ENCODE measurements around the gene HEPACAM2. TPM values are rescaled to one million over a fixed set of nuclear protein-coding genes. Genes with fewer than 3 reads are reported as not detected.
A peak's percentile ranks its signal among the peaks of the same experiment; 100 is the strongest.

HEPACAM2 gene
- total and polyA plus RNA-seq, 2 of the 8 experiments (the other 6 are each of a cell fraction or from before 2014, with no cell fraction given), result not detected

GRCh38 chr7:93231259-93231658, 5.0 kb upstream of the HEPACAM2 start:
- peaks cover 4% of the 10 kb centered on the region; the same call in 1 of the 2 replicates for H3K23me2 ChIP-seq (ENCODE audit: low read depth, low read length)
- H3K23ac ChIP-seq (ENCODE audit: insufficient read length), result no peak overlapping the region
- H2AFZ ChIP-seq (ENCODE audit: low read length), result peak overlapping the region; percentile 90
- H3K56ac ChIP-seq (replicated peaks; ENCODE audit: insufficient read length, low read depth, low read length), result no peak overlapping the region
- no peak overlapping the region for H4K91ac ChIP-seq (replicated peaks; ENCODE audit: insufficient read length, low read length)
- no peak overlapping the region for H2BK15ac ChIP-seq (ENCODE audit: low read length)
- H4K20me1 ChIP-seq (replicated peaks in 1 of 2; ENCODE audit: control insufficient read depth in 1 of 2, insufficient read depth in 2 of 2, low read length in 2 of 2), result no peaks in the 10 kb centered on the region
- H3K79me2 ChIP-seq (ENCODE audit: control insufficient read depth in 1 of 2, insufficient read depth in 2 of 2, low read length in 2 of 2), result peaks cover 0 to 21% of the 10 kb centered on the region in 2 experiments; a peak in 2 of 4 replicates
- no peaks in the 10 kb centered on the region for H3K27me3 ChIP-seq (replicated peaks in 1 of 4; ENCODE audit: control insufficient read depth in 3 of 4, extremely low read depth in 1 of 4, insufficient read depth in 3 of 4, low read length in 3 of 4)
- CTCF ChIA-PET (ENCODE audit: partially characterized antibody), result interaction anchor here (1.1 to 1.3 kb wide), 5 partner anchors 15 to 139 kb away, joined by 3 to 5 read pairs (median 3); no protein-coding TSS in a partner anchor
- peaks cover 0 to 3% (median 0%) of the 10 kb centered on the region in 4 experiments; a peak in 1 of 7 replicates for H3K4me1 ChIP-seq (replicated peaks in 1 of 4; ENCODE audit: control insufficient read depth in 3 of 4, insufficient read depth in 4 of 4, low read length in 3 of 4)
- H3K79me1 ChIP-seq (ENCODE audit: low read depth, low read length), result no peaks in the 10 kb centered on the region; the same call in 1 of the 2 replicates
- H2BK12ac ChIP-seq (ENCODE audit: low read depth, low read length), result no peak overlapping the region
- H3K36me3 ChIP-seq (ENCODE audit: control insufficient read depth in 2 of 4, insufficient read depth in 4 of 4, low read length in 3 of 4), result no peaks in the 10 kb centered on the region
- H2AK5ac ChIP-seq (ENCODE audit: low read depth, low read length), result no peak overlapping the region
- FAIRE-seq (no peak), DNase-seq (ENCODE audit: low read depth in 1 of 2, low spot score in 2 of 2) (no peak)
- H3K9ac ChIP-seq (replicated peaks in 1 of 4; ENCODE audit: extremely low read depth in 1 of 4, low read depth in 3 of 4, low read length in 3 of 4), result no peak overlapping the region; a peak in 1 of 7 replicates
- no peak overlapping the region for H3K27ac ChIP-seq (ENCODE audit: low read depth, low read length)
- H2BK20ac ChIP-seq (ENCODE audit: low read length), result no peak overlapping the region
- WGBS, 2 experiments (ENCODE audit: extremely low coverage in 1 of 2, insufficient coverage in 1 of 2, insufficient read length in 1 of 2, insufficient replicate concordance in 2 of 2, low coverage in 1 of 2, low lambda C conversion rate in 2 of 2, missing lambda C conversion rate in 1 of 2), result 68% methylated on average over 5 of the region's 5 CpGs; no CpG with 5 or more reads in 1 of the 2 experiments
- no peaks in the 10 kb centered on the region for H3K9me3 ChIP-seq (ENCODE audit: insufficient read depth in 2 of 2, low read depth in 1 of 2, low read length in 1 of 2)
- no peak overlapping the region for H4K8ac ChIP-seq (ENCODE audit: extremely low read depth, insufficient read depth, low read length)
- no peak overlapping the region for H2BK5ac ChIP-seq (ENCODE audit: low read depth, low read length)
- peak overlapping the region; percentile 62 to 99 for H3K4me2 ChIP-seq (ENCODE audit: insufficient read depth in 1 of 2, low read depth in 2 of 2, low read length in 2 of 2)
- no peak overlapping the region for H3K4ac ChIP-seq (replicated peaks; ENCODE audit: insufficient read length, low read depth, low read length)
- POLR2A ChIA-PET (ENCODE audit: partially characterized antibody), result interaction anchor here (1.0 kb wide), 1 partner anchor 14 kb away, joined by 3 read pairs; no protein-coding TSS in a partner anchor
- no peak overlapping the region for H2BK120ac ChIP-seq (replicated peaks; ENCODE audit: low read depth, low read length)
- no peak overlapping the region for H3K18ac ChIP-seq (ENCODE audit: extremely low read depth, low read length)
- H4K5ac ChIP-seq (ENCODE audit: insufficient read length, low read depth, low read length), result no peak overlapping the region
- peak overlapping the region; percentile 84 to 96 (median 95) for H3K4me3 ChIP-seq (ENCODE audit: extremely low read depth in 1 of 4, insufficient read depth in 2 of 4, low read depth in 3 of 4, low read length in 4 of 4)
- no peak overlapping the region for H3K14ac ChIP-seq (ENCODE audit: insufficient read length)
- TF ChIP-seq MAFK (IDR thresholded peaks at IDR 0.05; ENCODE audit: low read depth, low read length) (no peak), CHD1 (IDR thresholded peaks at IDR 0.05; ENCODE audit: low read depth, low read length) (no peak), CBX8 (IDR thresholded peaks at IDR 0.05; ENCODE audit: borderline replicate concordance, low read depth, low read length) (no peak), SIX5 (IDR thresholded peaks at IDR 0.05; ENCODE audit: low read depth, low read length) (no peak), KDM5A (IDR thresholded peaks at IDR 0.05; ENCODE audit: low read length) (no peak), NANOG (IDR thresholded peaks at IDR 0.05; ENCODE audit: insufficient read depth, low read depth, low read length, poor library complexity, severe bottlenecking) (no peak), RBBP5 (IDR thresholded peaks at IDR 0.05; ENCODE audit: borderline replicate concordance, low read depth, low read length) (no peak), CEBPB (IDR thresholded peaks at IDR 0.05; ENCODE audit: low read depth, low read length) (no peak), RAD21 (IDR thresholded peaks at IDR 0.05 in 1 of 2, conservative IDR thresholded peaks at IDR 0.05 in 1 of 2; ENCODE audit: low read depth in 2 of 2, low read length in 2 of 2) (no peak), EGR1 (IDR thresholded peaks at IDR 0.05; ENCODE audit: borderline replicate concordance, low read depth, low read length) (no peak), ZNF274 (IDR thresholded peaks at IDR 0.05; ENCODE audit: borderline replicate concordance, extremely low read depth, low read length) (no peak)
